ENCODE results near the gene DDAH1. TPM values are rescaled to one million over a fixed set of nuclear protein-coding genes. Genes with fewer than 3 reads are reported as not detected.
A peak's percentile ranks its signal among the peaks of the same experiment; 100 is the strongest.

DDAH1 gene
- total and polyA plus RNA-seq, 2 of the 4 experiments (the other 2 are of a cell fraction): 78.0 to 94.5 TPM

DNA sequence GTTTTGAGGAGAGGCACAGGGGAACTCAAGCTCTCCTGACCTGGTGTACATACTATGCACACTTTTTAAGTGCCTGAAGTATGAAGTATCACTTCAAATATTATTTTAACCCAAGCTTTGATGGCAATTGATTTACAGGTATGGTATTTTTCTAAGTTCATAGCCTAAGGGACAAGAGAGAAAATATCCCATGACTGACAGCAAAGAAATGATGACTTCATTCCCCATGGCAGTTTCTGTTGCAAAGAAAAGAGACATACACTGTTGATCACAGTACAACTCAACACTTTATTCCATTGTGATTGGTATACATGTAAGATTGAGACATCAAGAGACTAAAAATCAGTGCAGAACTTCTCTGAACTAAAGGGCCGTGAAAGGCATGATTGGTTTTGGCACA lies 146.7 kb downstream of the DDAH1 start:
- Histone ChIP-seq H4K20me1 (ENCODE audit: insufficient read depth, low read length) (no peaks in the 10 kb centered on the region), H3K18ac (ENCODE audit: low read depth, low read length) (peak overlapping the region; percentile 88; the same call in 1 of the 2 replicates), H3K27ac (ENCODE audit: insufficient read depth, low read length) (no peak overlapping the region), H3K4me1 (ENCODE audit: control insufficient read depth, insufficient read depth, low read length) (peaks cover 29% of the 10 kb centered on the region), H2BK15ac (ENCODE audit: low read depth, low read length) (peak overlapping the region; percentile 77), H2AK5ac (ENCODE audit: low read depth, low read length) (peak overlapping the region; percentile 73; the same call in 1 of the 2 replicates), H3K27me3 (ENCODE audit: control insufficient read depth, insufficient read depth, low read length) (no peaks in the 10 kb centered on the region), H2BK120ac (ENCODE audit: low read depth, low read length) (peak overlapping the region; percentile 81), H4K8ac (ENCODE audit: low read depth in 2 of 2, low read length in 2 of 2) (peak overlapping the region; percentile 8 to 72; a peak in 2 of 4 replicates), H2AFZ (replicated peaks; ENCODE audit: low read length, poor library complexity) (no peak overlapping the region), H3K9ac (ENCODE audit: low read depth, low read length) (no peak overlapping the region), H3K23ac (ENCODE audit: low read depth, low read length) (peak overlapping the region; percentile 59; the same call in 1 of the 2 replicates), H3K4me3 (ENCODE audit: insufficient read depth, low read depth, low read length) (no peak overlapping the region), H3K14ac (replicated peaks; ENCODE audit: low read depth, low read length) (peak overlapping the region; percentile 81), H2BK5ac (ENCODE audit: low read depth, low read length, poor library complexity, severe bottlenecking) (peak overlapping the region; percentile 76), H2AK9ac (replicated peaks; ENCODE audit: low read depth, low read length, poor library complexity) (no peak overlapping the region), H4K91ac (ENCODE audit: insufficient read depth, low read depth, low read length) (peak overlapping the region; percentile 63; the same call in 1 of the 2 replicates), H3K9me3 (ENCODE audit: control insufficient read depth, insufficient read depth, low read length) (no peaks in the 10 kb centered on the region), H3K4ac (ENCODE audit: low read depth, low read length) (peak overlapping the region; percentile 79; the same call in 1 of the 2 replicates), H4K5ac (ENCODE audit: low read depth, low read length) (peak overlapping the region; percentile 33; the same call in 1 of the 2 replicates), H3K9me1 (ENCODE audit: insufficient read depth, low read length) (peaks cover 31% of the 10 kb centered on the region), H3K79me1 (ENCODE audit: low read depth in 1 of 2, low read length in 2 of 2) (peaks cover 18 to 69% of the 10 kb centered on the region in 2 experiments), H3K36me3 (ENCODE audit: control insufficient read depth, insufficient read depth, low read length) (peaks cover 7% of the 10 kb centered on the region; the same call in 1 of the 2 replicates), H2BK20ac (ENCODE audit: low read depth, low read length) (peak overlapping the region; percentile 86; the same call in 1 of the 2 replicates), H3K56ac (ENCODE audit: extremely low read depth, insufficient read depth, low read length) (no peak overlapping the region), H3K4me2 (ENCODE audit: low read depth, low read length) (no peak overlapping the region)
- intact Hi-C loops (cut with micrococcal nuclease): no loop called here
- no peak for TF ChIP-seq SMC3 (IDR thresholded peaks at IDR 0.05; ENCODE audit: low read depth, low read length)
- TF ChIP-seq POLR2A (IDR thresholded peaks at IDR 0.05; ENCODE audit: low read depth, low read length): no peak
- TF ChIP-seq RAD21 (IDR thresholded peaks at IDR 0.05; ENCODE audit: low read length): no peak
- TF ChIP-seq RCOR1 (IDR thresholded peaks at IDR 0.05; ENCODE audit: insufficient replicate concordance, low read length): no peak
- no peak for TF ChIP-seq NFE2L2 (IDR thresholded peaks at IDR 0.05; ENCODE audit: low read depth, low read length)
- no peak for TF ChIP-seq CEBPB (IDR thresholded peaks at IDR 0.05; ENCODE audit: low read depth, low read length)
- TF ChIP-seq FOS (IDR thresholded peaks at IDR 0.05; ENCODE audit: low read depth, low read length): no peak
- no peak for TF ChIP-seq MAFK (IDR thresholded peaks at IDR 0.05; ENCODE audit: low read depth, low read length)
- TF ChIP-seq, protein P1, sequence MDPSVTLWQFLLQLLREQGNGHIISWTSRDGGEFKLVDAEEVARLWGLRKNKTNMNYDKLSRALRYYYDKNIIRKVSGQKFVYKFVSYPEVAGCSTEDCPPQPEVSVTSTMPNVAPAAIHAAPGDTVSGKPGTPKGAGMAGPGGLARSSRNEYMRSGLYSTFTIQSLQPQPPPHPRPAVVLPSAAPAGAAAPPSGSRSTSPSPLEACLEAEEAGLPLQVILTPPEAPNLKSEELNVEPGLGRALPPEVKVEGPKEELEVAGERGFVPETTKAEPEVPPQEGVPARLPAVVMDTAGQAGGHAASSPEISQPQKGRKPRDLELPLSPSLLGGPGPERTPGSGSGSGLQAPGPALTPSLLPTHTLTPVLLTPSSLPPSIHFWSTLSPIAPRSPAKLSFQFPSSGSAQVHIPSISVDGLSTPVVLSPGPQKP (IDR thresholded peaks at IDR 0.05; ENCODE audit: borderline replicate concordance, low read depth, low read length): no peak
- no peak for TF ChIP-seq BHLHE40 (IDR thresholded peaks at IDR 0.05; ENCODE audit: low read depth, low read length)
- TF ChIP-seq MXI1 (IDR thresholded peaks at IDR 0.05; ENCODE audit: borderline replicate concordance, low read depth, low read length): no peak
- no peak for TF ChIP-seq RFX5 (IDR thresholded peaks at IDR 0.05; ENCODE audit: low read depth, low read length)
- no peak for TF ChIP-seq CHD1 (IDR thresholded peaks at IDR 0.05; ENCODE audit: low read depth, low read length)
- no peak for TF ChIP-seq MAZ (IDR thresholded peaks at IDR 0.05; ENCODE audit: borderline replicate concordance, low read depth, low read length)
- dilution Hi-C loops (cut with HindIII; ENCODE audit: low sequenced_read_pairs, unreplicated experiment): no loop called here
- ChIA-PET CTCF (interaction anchor here (1.6 kb wide), 1 partner anchor 122 kb away, joined by 3 read pairs; no protein-coding TSS in a partner anchor), POLR2A (ENCODE audit: unreplicated experiment) (no interaction called here)
- in situ Hi-C loops (cut with MboI; ENCODE audit: low sequenced_read_pairs): no loop called here
- whole genome bisulfite sequencing, 2 experiments (ENCODE audit: extremely low coverage in 2 of 2, insufficient read length in 1 of 2): no CpG with 5 or more reads among the region's 1 CpG
- ATAC-seq (ENCODE audit: low read depth) (no peak), DNase-seq (no peak)
- BruUV-seq (replicated peaks): no TSS peak
